Measurements from ENCODE around the gene FCRLB.
"Not testable (repeated sequence)": the region's sequence is repeated elsewhere in the genome, so short reads cannot be mapped to it uniquely, and the experiment has no call there.

FCRLB gene

GRCh38 chr1:161719325-161719611 lies 2.1 kb upstream of the FCRLB start:
- no peak for DNase-seq (ENCODE audit: low read depth in 1 of 2, low spot score in 1 of 2)

DNA sequence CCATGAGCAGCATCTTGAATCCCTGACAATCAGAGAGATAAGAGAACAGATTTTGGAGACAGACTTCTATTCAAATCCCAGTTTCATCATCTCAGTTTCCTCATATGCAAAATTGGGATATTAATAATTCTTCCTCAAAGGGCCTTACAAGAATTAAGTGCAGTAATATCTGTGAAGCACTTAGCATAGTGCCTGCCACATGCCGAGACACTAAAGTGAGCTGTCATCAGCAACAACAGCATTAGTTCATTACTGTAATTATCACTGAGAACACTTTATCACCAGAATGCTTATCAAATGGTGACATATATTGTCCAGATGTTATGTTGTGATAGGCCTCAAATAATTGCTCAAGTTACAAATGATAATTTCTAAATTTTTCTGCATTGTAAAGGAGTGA lies 922 bp upstream of the FCRLB start:
- DNase-seq (ENCODE audit: low read depth in 1 of 2, low spot score in 1 of 2): no peak

- DNase-seq (ENCODE audit: low read depth in 1 of 2, low spot score in 1 of 2): no peak
These were observed 497 bp downstream of the FCRLB start for GRCh38 chr1:161721738-161722343.

DNA sequence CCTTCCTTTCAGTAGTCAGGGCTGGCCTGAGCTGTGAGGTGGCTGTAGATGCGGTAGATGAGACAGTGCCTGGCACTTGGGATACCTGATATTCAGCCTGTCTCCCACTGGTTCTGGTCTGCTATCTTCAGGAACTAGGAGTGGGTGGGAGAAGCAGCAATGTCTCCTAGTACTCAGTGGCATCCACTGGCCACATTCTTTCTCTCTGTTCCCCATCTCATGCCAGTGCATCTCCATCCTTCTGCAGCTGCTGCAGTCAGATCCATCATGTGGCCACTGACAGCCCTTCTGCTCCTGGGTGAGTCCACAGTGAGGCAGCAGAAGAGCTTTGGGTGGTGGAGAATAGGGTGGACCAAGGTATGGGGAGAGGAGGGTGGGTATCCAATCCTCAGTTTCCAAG lies 1.1 kb downstream of the FCRLB start:
- DNase-seq (ENCODE audit: low read depth in 1 of 2, low spot score in 1 of 2): no peak

DNA sequence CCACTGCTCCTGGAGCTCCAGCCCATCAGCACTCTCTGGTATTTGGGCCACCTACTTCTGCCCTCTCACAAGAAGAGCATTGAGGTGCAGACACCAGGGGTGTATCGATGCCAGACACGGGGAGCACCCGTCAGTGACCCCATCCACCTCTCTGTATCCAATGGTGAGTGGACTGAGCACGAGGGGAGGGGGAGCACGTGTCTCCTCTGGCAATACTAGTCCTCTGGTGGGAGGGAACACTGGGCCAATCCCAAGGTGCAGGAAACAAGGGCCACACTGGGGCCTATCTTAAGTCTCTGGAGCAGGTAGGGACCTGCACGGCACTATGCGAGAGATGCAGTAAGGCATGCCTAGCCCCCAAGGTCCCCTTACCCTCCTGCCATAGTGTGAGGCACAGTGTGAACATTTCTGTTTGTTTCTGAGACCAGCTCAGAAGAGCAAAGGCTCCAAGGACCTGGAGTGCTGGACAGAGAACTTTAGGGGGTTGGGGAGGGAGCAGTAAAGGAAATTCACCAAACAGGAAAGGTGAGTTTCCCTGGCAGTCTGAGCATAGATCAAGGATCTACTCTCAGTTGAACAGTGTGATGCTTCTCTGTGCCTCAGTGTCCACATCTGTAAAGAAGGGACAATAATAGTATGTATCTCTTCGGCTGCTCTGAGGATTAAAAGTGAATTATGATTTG lies 2.3 kb downstream of the FCRLB start:
- no peak for DNase-seq (ENCODE audit: low read depth in 1 of 2, low spot score in 1 of 2)

DNA sequence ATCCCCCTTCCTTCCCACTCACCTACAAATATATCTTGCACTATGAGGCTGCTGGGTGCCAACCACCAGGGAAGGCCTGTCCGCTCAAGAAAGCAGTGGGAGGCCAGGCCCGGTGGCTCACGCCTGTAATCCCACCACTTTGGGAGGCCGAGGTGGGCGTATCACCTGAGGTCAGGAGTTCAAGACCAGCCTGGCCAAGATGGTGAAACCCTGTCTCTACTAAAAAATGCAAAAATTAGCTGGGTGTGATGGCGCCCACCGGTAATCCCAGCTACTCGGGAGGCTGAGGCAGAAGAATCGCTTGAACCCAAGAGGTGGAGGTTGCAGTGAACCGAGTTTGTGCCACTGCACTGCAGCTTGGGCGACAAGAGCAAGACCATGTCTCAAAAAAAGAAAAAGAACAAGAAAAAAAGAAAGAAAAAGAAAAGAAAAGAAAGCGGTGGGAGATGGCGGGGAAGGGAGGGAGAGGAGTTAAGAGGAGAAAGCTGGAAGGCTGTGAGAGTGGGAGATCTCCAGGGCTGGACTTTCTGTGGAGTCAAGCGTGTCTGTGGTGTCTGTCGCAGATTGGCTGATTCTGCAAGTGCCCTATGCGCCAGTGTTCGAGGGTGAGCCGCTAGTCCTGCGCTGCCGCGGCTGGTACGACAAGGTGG lies 4.0 kb downstream of the FCRLB start:
- DNase-seq (ENCODE audit: low read depth in 1 of 2, low spot score in 1 of 2): not testable (repeated sequence)

GRCh38 chr1:161725908-161726472 lies 4.6 kb downstream of the FCRLB start:
- peak in 1 of 2 donors; percentile 10 for DNase-seq (ENCODE audit: low read depth in 1 of 2, low spot score in 1 of 2)

DNA sequence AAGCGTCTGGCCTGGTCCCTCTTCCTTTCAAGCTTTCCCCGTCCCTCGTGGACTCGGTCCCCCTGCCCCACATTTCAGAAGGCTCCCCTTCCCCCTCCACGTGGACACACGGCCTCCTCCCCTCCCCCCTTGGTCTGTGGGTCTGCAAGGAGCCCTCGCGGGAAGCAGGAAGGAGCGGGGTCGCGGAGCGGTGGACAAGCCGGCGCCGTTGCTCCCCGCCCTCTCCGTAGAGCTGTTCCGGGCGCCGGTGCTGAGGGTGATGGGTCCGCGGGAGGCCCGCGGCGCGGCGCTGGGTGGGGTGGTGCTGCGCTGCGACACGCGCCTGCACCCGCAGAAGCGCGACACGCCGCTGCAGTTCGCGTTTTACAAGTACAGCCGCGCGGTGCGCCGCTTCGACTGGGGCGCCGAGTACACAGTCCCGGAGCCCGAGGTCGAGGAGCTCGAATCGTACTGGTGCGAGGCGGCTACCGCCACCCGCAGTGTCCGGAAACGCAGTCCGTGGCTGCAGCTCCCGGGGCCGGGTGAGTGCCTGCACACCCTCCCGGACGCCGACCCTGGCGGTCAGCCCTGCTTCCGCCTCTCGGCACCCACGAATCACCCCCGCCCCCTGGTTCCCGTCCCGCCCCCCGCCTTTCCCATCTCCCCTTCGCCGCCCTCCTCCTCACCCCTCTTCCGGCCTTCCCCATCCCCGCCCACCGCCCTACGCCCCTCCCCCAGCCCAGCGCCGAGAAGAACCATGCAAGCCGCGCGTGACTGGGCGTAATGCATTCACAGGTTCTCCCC lies 5.3 kb downstream of the FCRLB start:
- DNase-seq (ENCODE audit: low read depth in 1 of 2, low spot score in 1 of 2): peak; percentile 43

DNA sequence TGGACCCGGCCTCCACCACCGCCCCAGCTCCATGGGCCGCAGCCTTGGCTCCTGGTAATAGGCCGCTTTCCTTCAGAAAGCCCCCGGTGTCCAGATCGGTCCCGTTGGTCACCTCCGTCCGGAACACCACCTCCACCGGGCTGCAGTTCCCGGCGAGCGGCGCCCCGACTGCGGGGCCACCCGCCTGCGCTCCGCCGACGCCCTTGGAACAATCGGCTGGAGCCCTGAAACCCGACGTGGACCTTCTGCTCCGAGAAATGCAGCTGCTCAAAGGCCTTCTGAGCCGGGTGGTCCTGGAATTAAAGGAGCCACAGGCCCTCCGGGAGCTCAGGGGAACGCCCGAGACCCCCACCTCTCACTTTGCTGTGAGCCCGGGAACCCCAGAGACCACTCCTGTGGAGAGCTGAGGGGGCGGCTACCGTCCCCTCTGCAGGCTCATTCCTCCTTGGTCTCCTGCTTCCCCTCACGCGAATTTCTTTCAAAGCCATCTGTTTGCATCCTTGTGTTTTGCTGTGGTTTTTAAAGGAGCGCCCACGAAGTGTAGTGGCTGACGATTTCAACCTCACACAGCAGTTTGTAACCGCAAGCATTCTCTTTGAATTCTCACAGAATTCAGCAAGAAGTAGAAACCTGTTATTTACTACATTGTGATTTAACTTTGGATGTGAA lies 6.0 kb downstream of the FCRLB start:
- no peak for DNase-seq (ENCODE audit: low read depth in 1 of 2, low spot score in 1 of 2)

GRCh38 chr1:161728376-161729226 lies 7.3 kb downstream of the FCRLB start:
- no peak for DNase-seq (ENCODE audit: low read depth in 1 of 2, low spot score in 1 of 2)

GRCh38 chr1:161730050-161730564 lies 8.8 kb downstream of the FCRLB start:
- no peak for DNase-seq (ENCODE audit: low read depth in 1 of 2, low spot score in 1 of 2)

DNA sequence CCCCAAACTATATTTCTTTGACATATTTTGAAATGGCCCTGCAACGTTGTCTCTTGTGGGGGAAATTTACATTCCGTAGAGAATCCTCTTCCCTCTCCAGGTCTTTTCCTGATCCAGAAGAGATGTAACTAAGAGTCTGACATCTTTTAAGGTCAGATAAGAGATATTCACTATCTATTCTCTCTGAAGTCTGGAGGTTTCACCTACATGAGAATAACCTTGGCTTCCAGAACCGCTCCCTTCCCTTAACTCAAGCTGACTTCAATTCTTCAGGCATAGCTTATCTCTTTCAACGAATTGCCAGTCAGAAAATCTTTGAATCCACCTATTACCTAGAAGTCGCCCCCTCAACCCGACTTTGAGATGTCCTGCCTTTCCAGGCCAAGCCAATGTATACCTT lies 9.9 kb downstream of the FCRLB start:
- DNase-seq (ENCODE audit: low read depth in 1 of 2, low spot score in 1 of 2): no peak

DNA sequence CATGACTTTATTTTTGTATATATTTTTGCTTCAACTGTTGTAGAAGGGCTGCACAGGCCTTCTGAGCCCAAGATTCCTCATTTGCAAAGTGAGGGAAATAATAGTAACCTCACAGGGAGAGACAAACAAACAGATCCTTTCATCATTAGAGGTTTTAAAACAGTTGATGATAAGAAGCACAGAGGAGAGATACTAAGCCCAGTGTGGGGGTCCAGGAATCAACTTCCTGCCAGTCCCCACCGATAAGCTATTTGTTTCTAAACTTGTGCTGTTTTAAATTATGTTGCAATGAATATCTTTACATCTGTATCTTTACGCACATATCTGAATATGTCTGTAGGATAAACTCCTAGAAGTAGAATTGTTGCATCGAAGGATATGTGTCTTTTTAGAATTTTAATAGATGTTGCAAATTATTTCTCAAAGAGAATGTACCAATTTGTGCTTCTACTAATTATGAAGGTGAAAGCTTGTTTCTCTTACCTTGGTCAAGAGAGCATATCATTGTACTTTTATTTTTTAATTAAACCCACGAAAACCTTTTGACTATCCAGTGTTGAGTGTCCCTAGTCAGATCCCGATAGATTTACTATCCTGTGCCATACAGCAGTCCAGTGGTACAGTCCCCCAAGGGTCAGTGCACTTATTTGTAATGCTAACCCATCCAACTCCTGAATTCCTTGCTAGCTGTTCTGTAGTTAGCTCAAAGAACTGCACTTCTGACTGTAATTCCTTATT lies 10.8 kb downstream of the FCRLB start:
- DNase-seq (ENCODE audit: low read depth in 1 of 2, low spot score in 1 of 2): no peak

DNA sequence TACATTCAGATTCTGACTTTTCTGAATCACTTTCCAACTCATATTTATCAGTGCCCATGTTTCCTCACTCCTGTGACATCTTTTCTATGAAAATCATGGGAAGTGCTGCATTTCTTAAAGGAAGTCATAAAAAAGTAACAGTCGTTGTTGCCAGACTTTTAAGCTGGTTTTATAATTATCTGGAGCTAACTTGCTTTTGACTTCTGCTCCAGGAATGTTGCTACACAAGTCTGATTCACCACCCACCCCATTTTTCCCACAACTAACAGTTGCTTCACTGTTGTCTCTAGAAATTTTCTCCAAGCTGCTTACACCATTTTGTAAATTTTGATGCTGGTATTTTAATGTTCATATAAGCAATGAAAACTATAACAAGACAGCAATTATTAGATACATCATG lies 12.2 kb downstream of the FCRLB start:
- no peak for DNase-seq (ENCODE audit: low read depth in 1 of 2, low spot score in 1 of 2)

GRCh38 chr1:161735837-161736236 lies 14.5 kb downstream of the FCRLB start:
- DNase-seq (ENCODE audit: low read depth in 1 of 2, low spot score in 1 of 2): no peak

DNA sequence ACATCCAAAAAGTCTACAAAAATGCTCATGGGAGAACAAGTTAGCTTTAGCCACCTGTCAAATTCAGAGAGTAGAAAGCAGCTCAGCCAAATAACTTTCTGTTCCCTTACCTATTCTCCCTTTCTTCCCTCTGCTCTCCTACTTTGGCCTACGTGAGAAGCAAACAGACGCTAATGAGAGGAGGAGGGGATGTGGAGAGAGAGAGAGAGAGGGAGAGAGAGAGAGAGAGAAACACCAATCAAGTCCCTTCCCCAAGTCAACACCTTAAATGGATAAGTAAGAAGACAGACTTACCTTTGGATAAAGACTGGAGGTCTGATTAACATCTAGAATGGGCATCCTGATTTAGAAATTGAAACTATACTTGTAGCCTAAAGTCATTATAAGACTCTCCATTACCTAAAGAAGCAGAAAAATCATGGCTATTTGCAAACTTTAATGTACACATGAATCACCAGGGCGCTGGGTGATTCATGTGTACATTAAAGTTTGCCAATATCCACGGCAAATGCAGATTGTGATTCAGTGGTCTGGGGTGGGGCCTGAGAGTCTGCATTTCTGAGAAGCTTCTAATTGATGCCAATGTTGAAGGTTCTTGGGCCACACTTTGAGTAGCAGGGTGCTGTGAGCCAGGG lies 15.1 kb downstream of the FCRLB start:
- DNase-seq (ENCODE audit: low read depth in 1 of 2, low spot score in 1 of 2): no peak

GRCh38 chr1:161737625-161738024 lies 16.3 kb downstream of the FCRLB start:
- DNase-seq (ENCODE audit: low read depth in 1 of 2, low spot score in 1 of 2): no peak

DNA sequence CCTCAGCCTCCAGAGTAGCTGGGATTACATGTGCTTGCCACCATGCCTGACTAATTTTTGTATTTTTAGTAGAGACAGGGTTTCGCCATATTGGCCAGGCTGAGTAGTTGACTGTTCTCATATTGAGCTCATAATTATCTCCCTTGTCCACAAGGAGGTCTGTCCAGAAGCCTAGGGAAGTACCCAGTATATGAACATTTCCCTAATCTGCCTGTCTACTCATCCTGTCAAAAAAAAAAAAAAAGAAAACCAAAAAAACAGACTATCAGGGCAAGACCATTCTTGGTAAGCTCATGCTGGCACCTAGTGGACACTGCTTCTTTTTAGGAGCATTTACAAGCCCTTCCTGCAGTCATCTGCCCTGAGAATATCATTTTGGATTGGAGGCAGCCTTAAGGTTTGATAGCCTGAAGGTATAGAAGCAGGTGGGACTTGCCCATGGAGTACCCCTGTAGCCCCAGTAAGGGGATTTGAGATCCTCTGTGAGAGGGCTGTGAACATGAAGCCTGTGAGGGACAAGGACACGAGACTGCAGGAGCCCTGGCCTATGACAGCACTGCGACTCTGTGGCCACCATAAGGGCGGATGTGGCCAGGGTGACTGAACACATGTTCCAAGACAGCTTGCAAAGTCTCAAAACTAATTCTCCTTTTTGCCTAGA lies 17.4 kb downstream of the FCRLB start:
- peak in 1 of 2 donors; percentile 19 for DNase-seq (ENCODE audit: low read depth in 1 of 2, low spot score in 1 of 2)
